Measurements from ENCODE around the gene ADTRP.

Gene ADTRP

GRCh38 chr6:11722220-11722619 is 56.4 kb downstream of the ADTRP start:
- H3K4me1 ChIP-seq (ENCODE audit: control insufficient read depth, insufficient read depth, low read length), result no peaks in the 10 kb centered on the region
- no peak overlapping the region for H3K4me3 ChIP-seq (ENCODE audit: low read depth, low read length)
- no peaks in the 10 kb centered on the region for H3K36me3 ChIP-seq (ENCODE audit: control insufficient read depth, insufficient read depth, low read length)
- no peaks in the 10 kb centered on the region for H3K9me3 ChIP-seq (ENCODE audit: control insufficient read depth, insufficient read depth, low read length)
- no peak overlapping the region for H3K27ac ChIP-seq (ENCODE audit: low read depth, low read length)
- no peaks in the 10 kb centered on the region for H3K27me3 ChIP-seq (ENCODE audit: control insufficient read depth, insufficient read depth, low read length)
- no peak overlapping the region for H3K9ac ChIP-seq (ENCODE audit: low read depth, low read length)

GRCh38 chr6:11718463-11718862 is 60.1 kb downstream of the ADTRP start:
- Histone ChIP-seq H3K27ac (ENCODE audit: low read depth, low read length) (no peak overlapping the region), H3K4me1 (ENCODE audit: control insufficient read depth, insufficient read depth, low read length) (no peaks in the 10 kb centered on the region), H3K27me3 (ENCODE audit: control insufficient read depth, insufficient read depth, low read length) (no peaks in the 10 kb centered on the region), H3K9me3 (ENCODE audit: control insufficient read depth, insufficient read depth, low read length) (no peaks in the 10 kb centered on the region), H3K4me3 (ENCODE audit: low read depth, low read length) (no peak overlapping the region), H3K36me3 (ENCODE audit: control insufficient read depth, insufficient read depth, low read length) (no peaks in the 10 kb centered on the region), H3K9ac (ENCODE audit: low read depth, low read length) (no peak overlapping the region)

- Histone ChIP-seq H3K36me3 (ENCODE audit: control insufficient read depth, insufficient read depth, low read length) (no peaks in the 10 kb centered on the region), H3K27me3 (ENCODE audit: control insufficient read depth, insufficient read depth, low read length) (no peaks in the 10 kb centered on the region), H3K9ac (ENCODE audit: low read depth, low read length) (no peak overlapping the region), H3K4me1 (ENCODE audit: control insufficient read depth, insufficient read depth, low read length) (0 out of 2 replicates have a peak, but pooled peaks cover 3% of the 10 kb centered on the region), H3K27ac (ENCODE audit: low read depth, low read length) (no peak overlapping the region), H3K9me3 (ENCODE audit: control insufficient read depth, insufficient read depth, low read length) (no peaks in the 10 kb centered on the region), H3K4me3 (ENCODE audit: low read depth, low read length) (no peak overlapping the region)
These were observed 60.6 kb downstream of the ADTRP start for GRCh38 chr6:11718031-11718430.

GRCh38 chr6:11714798-11715285 is 63.8 kb downstream of the ADTRP start:
- Histone ChIP-seq H3K9ac (ENCODE audit: low read depth, low read length) (no peak overlapping the region), H3K36me3 (ENCODE audit: control insufficient read depth, insufficient read depth, low read length) (no peaks in the 10 kb centered on the region)

GRCh38 chr6:11714116-11714797 is 64.3 kb downstream of the ADTRP start:
- Histone ChIP-seq H3K9ac (ENCODE audit: low read depth, low read length) (no peak overlapping the region), H3K36me3 (ENCODE audit: control insufficient read depth, insufficient read depth, low read length) (no peaks in the 10 kb centered on the region), H3K9me3 (ENCODE audit: control insufficient read depth, insufficient read depth, low read length) (no peaks in the 10 kb centered on the region), H3K27ac (ENCODE audit: low read depth, low read length) (no peak overlapping the region), H3K27me3 (ENCODE audit: control insufficient read depth, insufficient read depth, low read length) (no peaks in the 10 kb centered on the region), H3K4me3 (ENCODE audit: low read depth, low read length) (no peak overlapping the region), H3K4me1 (ENCODE audit: control insufficient read depth, insufficient read depth, low read length) (0 out of 2 replicates have a peak, but pooled peaks cover 5% of the 10 kb centered on the region)

More at GRCh38 chr6:11714798-11715285, 63.8 kb downstream of the ADTRP start:
- H3K4me3 ChIP-seq (ENCODE audit: low read depth, low read length), result no peak overlapping the region
- no peaks in the 10 kb centered on the region for H3K27me3 ChIP-seq (ENCODE audit: control insufficient read depth, insufficient read depth, low read length)
- H3K9me3 ChIP-seq (ENCODE audit: control insufficient read depth, insufficient read depth, low read length), result no peaks in the 10 kb centered on the region
- H3K4me1 ChIP-seq (ENCODE audit: control insufficient read depth, insufficient read depth, low read length), result 0 out of 2 replicates have a peak, but pooled peaks cover 5% of the 10 kb centered on the region
- H3K27ac ChIP-seq (ENCODE audit: low read depth, low read length), result no peak overlapping the region

GRCh38 chr6:11712760-11713159 is 65.8 kb downstream of the ADTRP start:
- Histone ChIP-seq H3K9me3 (ENCODE audit: control insufficient read depth, insufficient read depth, low read length) (no peaks in the 10 kb centered on the region), H3K4me3 (ENCODE audit: low read depth, low read length) (no peak overlapping the region), H3K4me1 (ENCODE audit: control insufficient read depth, insufficient read depth, low read length) (0 out of 2 replicates have a peak, but pooled peaks cover 5% of the 10 kb centered on the region), H3K9ac (ENCODE audit: low read depth, low read length) (no peak overlapping the region), H3K27ac (ENCODE audit: low read depth, low read length) (no peak overlapping the region), H3K27me3 (ENCODE audit: control insufficient read depth, insufficient read depth, low read length) (no peaks in the 10 kb centered on the region), H3K36me3 (ENCODE audit: control insufficient read depth, insufficient read depth, low read length) (no peaks in the 10 kb centered on the region)

- H3K27me3 ChIP-seq (ENCODE audit: control insufficient read depth, insufficient read depth, low read length), result no peaks in the 10 kb centered on the region
- H3K4me1 ChIP-seq (ENCODE audit: control insufficient read depth, insufficient read depth, low read length), result 0 out of 2 replicates have a peak, but pooled peaks cover 5% of the 10 kb centered on the region
- no peak overlapping the region for H3K4me3 ChIP-seq (ENCODE audit: low read depth, low read length)
- no peak overlapping the region for H3K9ac ChIP-seq (ENCODE audit: low read depth, low read length)
- H3K27ac ChIP-seq (ENCODE audit: low read depth, low read length), result no peak overlapping the region
- no peaks in the 10 kb centered on the region for H3K9me3 ChIP-seq (ENCODE audit: control insufficient read depth, insufficient read depth, low read length)
- H3K36me3 ChIP-seq (ENCODE audit: control insufficient read depth, insufficient read depth, low read length), result no peaks in the 10 kb centered on the region
These were observed 66.5 kb downstream of the ADTRP start for GRCh38 chr6:11711984-11712711.

- H3K9me3 ChIP-seq (ENCODE audit: control insufficient read depth, insufficient read depth, low read length), result no peaks in the 10 kb centered on the region
- no peak overlapping the region for H3K9ac ChIP-seq (ENCODE audit: low read depth, low read length)
- no peaks in the 10 kb centered on the region for H3K36me3 ChIP-seq (ENCODE audit: control insufficient read depth, insufficient read depth, low read length)
- no peaks in the 10 kb centered on the region for H3K27me3 ChIP-seq (ENCODE audit: control insufficient read depth, insufficient read depth, low read length)
- H3K27ac ChIP-seq (ENCODE audit: low read depth, low read length), result no peak overlapping the region
- no peak overlapping the region for H3K4me3 ChIP-seq (ENCODE audit: low read depth, low read length)
- H3K4me1 ChIP-seq (ENCODE audit: control insufficient read depth, insufficient read depth, low read length), result 0 out of 2 replicates have a peak, but pooled peaks cover 5% of the 10 kb centered on the region
These were observed 67.3 kb downstream of the ADTRP start for GRCh38 chr6:11711003-11711983.

- H3K4me3 ChIP-seq (ENCODE audit: low read depth, low read length), result no peak overlapping the region
- no peak overlapping the region for H3K9ac ChIP-seq (ENCODE audit: low read depth, low read length)
- H3K36me3 ChIP-seq (ENCODE audit: control insufficient read depth, insufficient read depth, low read length), result no peaks in the 10 kb centered on the region
- H3K4me1 ChIP-seq (ENCODE audit: control insufficient read depth, insufficient read depth, low read length), result 0 out of 2 replicates have a peak, but pooled peaks cover 5% of the 10 kb centered on the region
- no peaks in the 10 kb centered on the region for H3K27me3 ChIP-seq (ENCODE audit: control insufficient read depth, insufficient read depth, low read length)
- H3K9me3 ChIP-seq (ENCODE audit: control insufficient read depth, insufficient read depth, low read length), result no peaks in the 10 kb centered on the region
- H3K27ac ChIP-seq (ENCODE audit: low read depth, low read length), result no peak overlapping the region
These were observed 68.3 kb downstream of the ADTRP start for GRCh38 chr6:11710311-11710761.

- Histone ChIP-seq H3K4me1 (ENCODE audit: control insufficient read depth, insufficient read depth, low read length) (no peaks in the 10 kb centered on the region), H3K4me3 (ENCODE audit: low read depth, low read length) (no peak overlapping the region), H3K9me3 (ENCODE audit: control insufficient read depth, insufficient read depth, low read length) (no peaks in the 10 kb centered on the region), H3K36me3 (ENCODE audit: control insufficient read depth, insufficient read depth, low read length) (no peaks in the 10 kb centered on the region), H3K9ac (ENCODE audit: low read depth, low read length) (no peak overlapping the region), H3K27ac (ENCODE audit: low read depth, low read length) (no peak overlapping the region), H3K27me3 (ENCODE audit: control insufficient read depth, insufficient read depth, low read length) (no peaks in the 10 kb centered on the region)
These were observed 72.4 kb downstream of the ADTRP start for GRCh38 chr6:11706171-11706570.

All from HUES48 (cell line).